ENCODE data around the gene GIT2.

DNA sequence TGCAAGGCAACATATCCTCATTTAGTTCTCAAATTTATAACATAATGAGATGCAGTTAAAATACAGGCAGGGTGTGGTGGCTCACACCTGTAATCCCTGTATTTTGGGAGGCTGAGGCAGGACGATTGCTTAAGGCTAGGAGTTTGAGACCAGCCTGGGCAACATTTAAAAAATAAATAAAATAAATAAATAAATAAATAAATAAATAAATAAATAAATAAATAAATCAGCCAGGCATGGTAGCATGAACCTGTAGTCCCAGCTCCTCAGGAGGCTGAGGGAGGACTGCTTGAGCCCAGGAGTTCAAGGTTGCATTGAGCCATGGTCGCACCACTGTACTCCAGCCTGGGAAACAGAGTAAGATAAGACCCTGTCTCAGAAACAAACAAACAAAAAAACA lies 56.7 kb downstream of the GIT2 start:
- TF ChIP-seq CTCF (tag by site-specific recombination; IDR thresholded peaks at IDR 0.05) (no peak), ZNF426 (tag by site-specific recombination; IDR thresholded peaks at IDR 0.05) (peak; percentile 98), ZBTB49 (tag by site-specific recombination; IDR thresholded peaks at IDR 0.05; ENCODE audit: low read depth) (no peak), ZNF354C (tag by site-specific recombination; IDR thresholded peaks at IDR 0.05; ENCODE audit: borderline replicate concordance, low read depth) (0 out of 2 replicates have a peak, but pooled peaks have one; percentile 63), ZBTB17 (tag by site-specific recombination; IDR thresholded peaks at IDR 0.05) (no peak), ZNF274 (IDR thresholded peaks at IDR 0.05; ENCODE audit: low read length) (no peak), ZNF274 (tag by site-specific recombination; IDR thresholded peaks at IDR 0.05; ENCODE audit: borderline replicate concordance) (no peak), ZNF560 (tag by site-specific recombination; IDR thresholded peaks at IDR 0.05; ENCODE audit: borderline replicate concordance) (peak; percentile 69; the same call in 1 of the 2 replicates), ZNF76 (tag by site-specific recombination; IDR thresholded peaks at IDR 0.05; ENCODE audit: borderline replicate concordance, low read depth) (no peak), YY1 (tag by site-specific recombination; IDR thresholded peaks at IDR 0.05) (no peak), MZF1 (tag by site-specific recombination; IDR thresholded peaks at IDR 0.05; ENCODE audit: borderline replicate concordance) (no peak; the same call in 1 of the 2 replicates)
- TF ChIP-seq, protein P1, sequence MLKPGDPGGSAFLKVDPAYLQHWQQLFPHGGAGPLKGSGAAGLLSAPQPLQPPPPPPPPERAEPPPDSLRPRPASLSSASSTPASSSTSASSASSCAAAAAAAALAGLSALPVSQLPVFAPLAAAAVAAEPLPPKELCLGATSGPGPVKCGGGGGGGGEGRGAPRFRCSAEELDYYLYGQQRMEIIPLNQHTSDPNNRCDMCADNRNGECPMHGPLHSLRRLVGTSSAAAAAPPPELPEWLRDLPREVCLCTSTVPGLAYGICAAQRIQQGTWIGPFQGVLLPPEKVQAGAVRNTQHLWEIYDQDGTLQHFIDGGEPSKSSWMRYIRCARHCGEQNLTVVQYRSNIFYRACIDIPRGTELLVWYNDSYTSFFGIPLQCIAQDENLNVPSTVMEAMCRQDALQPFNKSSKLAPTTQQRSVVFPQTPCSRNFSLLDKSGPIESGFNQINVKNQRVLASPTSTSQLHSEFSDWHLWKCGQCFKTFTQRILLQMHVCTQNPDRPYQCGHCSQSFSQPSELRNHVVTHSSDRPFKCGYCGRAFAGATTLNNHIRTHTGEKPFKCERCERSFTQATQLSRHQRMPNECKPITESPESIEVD (tag by site-specific recombination; IDR thresholded peaks at IDR 0.05): no peak
